Fibroblast of the conjunctiva (primary cell): ENCODE results near the gene TENM3.
"Not testable (repeated sequence)": the region's sequence is repeated elsewhere in the genome, so short reads cannot be mapped to it uniquely, and the experiment has no call there.

Source experiments
- DNase-seq: peaks from one replicate; pipeline ENCODE4 v3.0.0-alpha.2; 2010; ENCODE audit warnings: low read depth

Gene TENM3

GRCh38 chr4:182814065-182814464, 570.9 kb downstream of the TENM3 start:
- DNase-seq, result not testable (repeated sequence)

DNA sequence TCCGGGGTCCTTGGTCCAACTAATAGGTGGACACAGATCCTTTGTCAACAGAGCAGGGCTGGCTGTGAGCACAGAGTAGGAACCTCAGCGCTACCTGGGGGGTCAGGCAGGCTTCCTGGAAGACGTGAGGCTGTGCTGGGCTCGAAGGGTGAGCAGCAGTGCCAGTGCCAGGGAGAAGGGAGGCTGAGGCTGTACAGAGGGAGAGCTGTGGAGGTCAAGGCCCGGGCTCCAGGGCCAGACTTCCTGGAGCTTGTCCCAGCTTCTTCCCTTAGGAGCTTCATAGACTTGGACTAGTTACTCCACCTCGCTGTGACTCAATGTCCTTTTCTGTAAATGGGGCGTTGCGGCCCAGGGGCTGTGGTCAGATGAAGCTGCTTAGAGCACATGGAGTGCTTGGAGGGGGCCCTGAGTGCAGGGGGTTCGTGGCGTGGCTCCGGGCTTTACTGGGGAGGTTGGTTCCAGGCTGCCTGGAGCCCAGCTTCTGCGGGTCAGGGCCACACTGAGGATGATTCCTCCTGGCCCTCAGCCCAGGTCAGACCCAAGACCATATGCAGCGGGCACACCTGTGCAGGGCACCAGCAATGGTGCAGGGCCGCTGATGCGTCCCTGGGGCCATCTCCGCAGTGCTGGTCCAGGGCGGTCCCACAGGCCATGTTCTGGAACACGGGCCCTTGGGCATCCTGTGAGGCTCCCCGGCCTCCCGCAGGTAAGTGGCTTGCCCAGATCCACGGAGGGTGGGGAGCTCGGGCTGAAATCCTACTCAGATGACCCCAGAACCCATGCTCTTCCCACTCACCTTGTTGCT, 575.9 kb downstream of the TENM3 start:
- no peak for DNase-seq

DNA sequence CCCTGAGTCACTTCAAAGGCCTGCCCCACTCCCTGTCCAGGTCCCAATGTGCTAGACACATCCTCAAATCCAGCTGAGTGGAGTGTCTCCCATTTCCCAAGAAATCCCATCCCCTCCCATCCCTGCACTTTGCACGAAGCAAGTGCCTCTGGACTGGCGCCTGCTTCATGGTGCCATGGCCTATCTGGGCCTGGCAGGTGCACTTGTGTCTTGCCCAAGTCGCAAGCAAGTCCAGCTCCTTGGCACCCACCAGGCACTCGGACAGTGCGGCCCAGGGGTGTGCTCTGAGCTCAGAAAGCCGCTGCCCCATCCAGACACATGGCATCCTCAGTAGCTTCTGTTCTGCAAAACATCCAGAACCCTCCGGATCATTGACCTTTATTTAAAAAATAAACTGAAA, 576.5 kb downstream of the TENM3 start:
- no peak for DNase-seq

DNA sequence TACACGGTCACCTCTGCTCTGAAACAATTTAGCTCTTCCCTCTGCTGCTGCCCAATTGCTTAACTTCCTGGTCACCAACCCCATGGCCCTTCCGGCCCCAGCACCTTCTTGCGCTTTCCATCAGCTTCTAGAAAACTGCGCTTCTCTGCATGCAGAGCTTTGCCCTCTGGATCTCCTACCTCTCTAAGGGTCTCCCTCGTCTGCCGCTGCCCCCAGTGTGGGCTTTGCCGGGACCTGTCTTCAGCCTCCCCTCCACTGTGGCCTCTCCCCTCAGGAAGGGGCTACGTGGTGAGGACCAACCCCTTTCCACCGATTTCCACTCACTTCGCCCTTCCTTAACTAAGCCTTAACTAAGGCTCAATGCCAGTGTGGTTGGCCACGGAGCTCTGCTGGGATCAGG, 579.4 kb downstream of the TENM3 start:
- no peak for DNase-seq

GRCh38 chr4:182823576-182823975, 580.4 kb downstream of the TENM3 start:
- DNase-seq, result no peak

GRCh38 chr4:182825003-182825402, 581.8 kb downstream of the TENM3 start:
- DNase-seq, result no peak

GRCh38 chr4:182825786-182826185, 582.6 kb downstream of the TENM3 start:
- no peak for DNase-seq

- no peak for DNase-seq
Observed at GRCh38 chr4:182826391-182826790, 583.2 kb downstream of the TENM3 start.

- DNase-seq, result no peak
Observed at GRCh38 chr4:182827166-182827565, 584.0 kb downstream of the TENM3 start.

DNA sequence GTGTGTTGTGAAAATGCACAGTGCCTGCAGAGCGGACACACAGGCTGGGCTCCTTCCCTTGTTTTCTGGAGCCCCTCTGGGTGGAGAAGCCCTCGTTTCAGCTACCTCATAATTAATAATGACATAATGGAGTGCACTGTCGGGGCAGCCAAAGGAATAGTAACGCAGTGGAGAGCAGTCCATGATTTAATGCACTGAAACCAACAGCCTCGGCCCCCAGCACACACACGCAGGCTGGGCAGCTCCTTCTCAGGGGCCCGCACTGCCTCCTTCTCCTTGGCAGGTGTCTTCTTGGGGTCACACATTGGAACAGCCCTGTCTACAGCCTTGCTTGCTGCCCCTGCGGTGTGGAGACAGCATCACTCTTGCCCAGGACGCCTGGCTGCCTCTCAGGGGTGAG, 584.8 kb downstream of the TENM3 start:
- DNase-seq, result no peak

DNA sequence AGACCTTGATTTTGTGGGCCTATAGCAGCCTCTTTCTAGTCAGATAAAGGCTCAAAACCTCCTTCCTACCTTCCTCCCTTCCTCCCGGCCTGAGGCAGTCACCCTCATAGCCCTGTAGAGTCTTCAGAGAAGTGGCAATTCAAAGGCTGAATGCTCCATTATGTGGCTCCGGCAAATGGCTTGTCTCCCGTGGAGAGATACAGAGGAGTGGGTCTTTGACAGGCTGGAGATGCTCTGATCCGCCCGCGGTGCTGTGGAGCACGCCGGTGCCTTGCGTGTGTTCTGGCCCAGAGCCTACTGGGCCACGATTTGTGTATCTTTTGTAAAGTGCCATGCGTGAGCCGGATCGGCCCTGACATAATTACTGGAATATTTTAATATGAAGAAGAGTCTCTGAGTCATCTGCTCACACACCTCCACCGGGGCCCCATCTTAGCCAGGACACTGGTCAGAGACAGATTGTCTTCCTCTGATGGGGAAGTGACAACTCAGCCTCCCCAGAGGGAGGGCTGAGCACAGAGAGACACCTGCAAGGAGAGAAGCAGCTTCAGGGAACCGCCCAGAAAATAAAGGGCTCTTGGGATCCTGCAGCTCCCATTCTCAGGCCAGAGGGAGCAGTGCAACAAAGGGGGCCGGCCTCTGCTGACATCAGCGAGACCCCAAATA, 585.3 kb downstream of the TENM3 start:
- DNase-seq, result no peak

- DNase-seq, result no peak
Observed at GRCh38 chr4:182829196-182829595, 586.0 kb downstream of the TENM3 start.

DNA sequence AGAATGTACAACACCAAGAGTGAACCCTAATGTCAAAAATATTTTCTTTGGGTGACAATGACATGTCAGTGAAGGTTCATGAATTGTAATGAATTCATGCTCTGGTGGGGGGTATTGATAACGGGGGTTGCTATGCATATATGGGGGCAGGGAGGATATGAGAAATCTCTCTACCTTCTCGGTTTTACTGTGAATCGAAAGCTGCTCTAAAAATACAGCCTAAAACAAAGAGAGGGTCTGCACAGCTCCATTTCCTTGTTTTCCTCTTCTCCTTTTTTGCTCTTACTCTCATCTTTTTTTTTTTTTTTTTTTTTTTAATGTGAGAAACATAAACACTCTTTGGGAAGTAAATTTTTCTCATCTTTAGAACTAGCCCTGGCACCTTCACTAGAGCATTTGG, 588.2 kb downstream of the TENM3 start:
- no peak for DNase-seq

DNA sequence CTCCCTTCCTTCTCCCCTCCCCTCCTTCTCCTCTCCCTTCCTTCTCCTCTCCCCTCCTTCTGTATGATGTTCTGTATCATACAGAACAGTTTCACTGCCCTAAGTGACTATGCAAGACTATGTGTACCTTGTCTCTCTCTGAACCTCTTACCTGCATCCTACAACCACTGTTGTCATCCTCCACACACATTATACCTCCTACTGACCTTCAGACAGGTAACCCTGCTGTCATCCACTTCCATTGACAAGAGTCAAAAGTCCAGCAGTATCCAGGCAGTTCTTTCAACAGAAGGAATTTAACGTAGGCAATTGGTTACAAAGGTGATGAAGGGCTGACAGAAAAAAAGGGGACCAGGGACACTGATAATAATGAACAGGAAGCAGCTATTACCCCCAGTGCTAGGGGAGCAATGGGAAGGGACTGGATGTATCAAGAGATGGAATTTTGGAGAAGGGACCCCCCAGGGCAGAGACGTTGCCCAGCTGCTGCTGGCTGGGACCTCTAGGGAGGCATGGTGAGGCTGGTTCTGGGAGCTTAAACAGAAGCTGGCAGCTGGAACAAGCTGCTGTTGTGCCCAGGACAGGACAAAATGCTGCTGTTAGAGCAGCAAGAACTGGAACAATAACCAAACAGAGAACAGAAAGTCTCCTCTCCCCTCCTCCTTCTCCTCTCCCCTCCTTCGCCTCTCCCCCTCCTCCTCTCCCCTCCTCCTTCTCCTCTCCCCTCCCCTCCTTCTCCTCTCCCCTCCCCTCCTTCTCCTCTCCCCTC, 589.3 kb downstream of the TENM3 start:
- DNase-seq, result no peak

- no peak for DNase-seq
Observed at GRCh38 chr4:182835006-182835740, 592.0 kb downstream of the TENM3 start.

DNA sequence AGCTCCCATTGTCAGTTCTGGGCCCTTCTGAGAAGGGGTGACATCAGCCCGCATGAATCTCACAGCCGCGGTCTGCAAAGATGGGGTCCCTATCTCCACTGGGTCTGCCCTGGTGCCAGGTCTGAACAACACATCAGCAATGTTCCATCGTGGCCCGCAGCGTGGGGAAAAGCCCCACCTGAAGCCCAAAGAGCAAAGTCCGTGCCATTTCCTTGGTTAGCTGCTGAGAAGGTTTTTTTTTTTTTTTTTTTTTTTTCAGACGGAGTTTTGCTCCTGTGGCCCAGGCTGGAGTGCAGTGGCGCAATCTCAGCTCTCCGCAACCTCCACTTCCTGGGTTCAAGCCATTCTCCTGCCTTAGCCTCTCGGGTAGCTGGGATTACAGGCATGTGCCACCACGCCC, 594.6 kb downstream of the TENM3 start:
- no peak for DNase-seq

DNA sequence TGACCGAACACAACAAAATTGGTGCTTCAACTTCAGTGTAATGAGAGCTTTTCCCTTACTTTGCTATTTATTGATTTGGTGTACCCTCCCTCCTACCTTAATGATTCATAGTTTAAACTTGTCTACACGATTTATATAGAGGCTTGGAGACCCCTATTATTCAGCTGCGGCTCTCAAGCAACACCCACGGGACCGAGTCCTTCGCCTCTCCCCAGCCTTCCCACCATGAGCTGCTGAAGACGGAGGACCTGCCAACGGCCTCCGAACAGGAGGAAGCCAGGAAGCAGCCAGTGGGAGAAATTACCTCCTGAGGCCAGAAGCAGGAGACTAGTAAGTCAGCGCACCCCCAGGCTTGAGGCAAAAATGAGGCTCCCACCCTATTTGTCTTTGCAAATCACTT, 595.3 kb downstream of the TENM3 start:
- no peak for DNase-seq

DNA sequence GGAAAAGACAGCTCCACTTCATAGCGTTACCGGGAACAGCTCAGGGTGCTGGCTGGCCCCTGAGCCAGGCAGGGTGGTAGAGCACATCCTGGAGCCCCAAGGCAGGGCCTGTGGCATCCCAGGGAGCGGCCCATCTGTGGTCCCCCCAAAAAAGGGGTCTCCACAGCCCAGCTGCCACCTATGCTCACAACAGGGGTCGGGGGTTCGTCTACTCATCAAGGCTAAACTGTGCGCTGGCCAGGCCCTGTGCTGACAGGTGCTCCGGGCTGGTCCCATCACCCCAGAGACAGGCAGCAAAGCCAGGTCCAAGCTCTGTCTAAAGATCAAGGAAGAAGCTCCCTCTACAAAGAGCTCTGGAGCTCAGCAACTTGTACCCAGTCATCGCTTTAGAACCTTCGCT, 596.1 kb downstream of the TENM3 start:
- DNase-seq, result no peak

- DNase-seq, result no peak
Observed at GRCh38 chr4:182840108-182840507, 596.9 kb downstream of the TENM3 start.

GRCh38 chr4:182842104-182842600, 599.0 kb downstream of the TENM3 start:
- DNase-seq, result no peak

DNA sequence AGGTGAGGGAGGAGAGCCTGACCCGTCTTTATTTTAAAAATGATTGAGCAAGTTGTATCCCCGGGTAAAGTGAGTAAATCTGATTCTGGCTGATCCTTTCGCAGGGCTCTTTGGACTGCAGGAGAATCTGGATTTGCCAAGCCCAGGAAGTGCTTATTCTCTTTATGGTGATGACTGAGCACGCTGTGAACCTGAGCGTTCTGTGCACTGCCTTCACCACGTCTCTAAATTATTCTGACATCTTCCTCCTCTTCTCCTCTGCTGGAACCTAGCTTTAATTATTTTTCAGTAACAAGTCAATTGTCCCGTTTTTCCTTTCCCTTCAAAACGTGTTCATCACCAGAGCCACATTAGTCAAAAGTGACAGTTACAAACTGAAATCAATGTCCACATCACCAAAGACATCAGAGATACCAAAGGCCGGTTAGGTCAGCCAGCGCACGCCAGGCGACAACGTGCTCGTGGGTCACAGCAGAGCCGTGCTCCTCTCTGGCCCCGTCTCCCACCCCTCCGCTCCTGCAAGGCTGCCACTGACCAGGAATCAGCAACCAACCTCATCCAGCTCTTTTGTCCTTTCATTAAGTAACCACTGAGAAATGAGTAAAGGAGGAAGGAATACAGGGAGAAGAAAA, 599.7 kb downstream of the TENM3 start:
- DNase-seq, result no peak
